HL-60 (cell line): Measurements from ENCODE around the gene MAD1L1.
"Not testable (repeated sequence)": the region's sequence is repeated elsewhere in the genome, so short reads cannot be mapped to it uniquely, and the experiment has no call there.

Experiments used
- DNase-seq, 2 experiments: peaks; one replicate each; pipeline ENCODE4 v3.0.0-alpha.2; 2010 to 2020; ENCODE audit warnings: low read depth in 1 of 2, low spot score in 1 of 2
- H3K27ac ChIP-seq: fragments of 250-450 bp; sonication (Bioruptor Pico); replicated peaks from 2 replicates; pipeline ENCODE4 v1.5.1; 2020; ENCODE audit warnings: mild to moderate bottlenecking, moderate library complexity
- H3K27me3 ChIP-seq: fragments of 250-450 bp; sonication (Bioruptor Pico); 2 replicates; pipeline ENCODE4 v1.5.1; 2021; ENCODE audit warnings: mild to moderate bottlenecking, moderate library complexity; ENCODE audit not compliant: insufficient read depth, poor library complexity, severe bottlenecking
- H3K4me3 ChIP-seq: replicated peaks from 2 replicates; pipeline ENCODE4 v1.5.1; 2011; ENCODE audit warnings: mild to moderate bottlenecking, control low read depth, low read length; ENCODE audit not compliant: insufficient read depth
- CTCF ChIP-seq: IDR thresholded peaks from one replicate; pipeline ENCODE4 v1.5.1; 2011; ENCODE audit warnings: low read length, control low read depth, inconsistent platforms; ENCODE audit not compliant: insufficient read depth
- GABPA ChIP-seq: IDR thresholded peaks from 2 replicates; pipeline ENCODE4 v1.6.1; 2012; ENCODE audit warnings: low read depth
- POLR2AphosphoS5 ChIP-seq: IDR thresholded peaks from 2 replicates; pipeline ENCODE4 v1.6.1; 2012; ENCODE audit warnings: low read depth
- REST ChIP-seq: IDR thresholded peaks from 2 replicates; pipeline ENCODE4 v1.6.1; 2012; ENCODE audit warnings: low read depth; ENCODE audit not compliant: insufficient replicate concordance
- SPI1 ChIP-seq: IDR thresholded peaks from 2 replicates; pipeline ENCODE4 v1.6.1; 2012; ENCODE audit warnings: low read depth, mild to moderate bottlenecking, borderline replicate concordance

Gene MAD1L1

GRCh38 chr7:1931951-1932270 is 300.8 kb downstream of the MAD1L1 start:
- Histone ChIP-seq H3K27ac (no peak overlapping the region), H3K27me3 (no peaks in the 10 kb centered on the region), H3K4me3 (no peak overlapping the region)
- no peak for TF ChIP-seq CTCF
- TF ChIP-seq POLR2AphosphoS5, result no peak
- TF ChIP-seq GABPA, result no peak
- TF ChIP-seq SPI1, result no peak
- no peak for TF ChIP-seq REST
- DNase-seq, result no peak

- H3K27ac ChIP-seq, result no peak overlapping the region
- H3K27me3 ChIP-seq, result no peaks in the 10 kb centered on the region
- DNase-seq, result no peak
- no peak for TF ChIP-seq SPI1
- TF ChIP-seq REST, result no peak
- TF ChIP-seq GABPA, result no peak
- TF ChIP-seq POLR2AphosphoS5, result no peak
- TF ChIP-seq CTCF, result no peak
- H3K4me3 ChIP-seq, result no peak overlapping the region
Observed at GRCh38 chr7:1931256-1931950, 301.3 kb downstream of the MAD1L1 start.

- Histone ChIP-seq H3K27me3 (no peaks in the 10 kb centered on the region), H3K27ac (no peak overlapping the region), H3K4me3 (no peak overlapping the region)
- DNase-seq, result no peak
- TF ChIP-seq GABPA, result no peak
- TF ChIP-seq CTCF, result no peak
- TF ChIP-seq POLR2AphosphoS5, result no peak
- TF ChIP-seq REST, result no peak
- no peak for TF ChIP-seq SPI1
Observed at GRCh38 chr7:1930381-1931065, 302.2 kb downstream of the MAD1L1 start.

- DNase-seq, H3K4me3 ChIP-seq, H3K27ac ChIP-seq, H3K27me3 ChIP-seq: not testable (repeated sequence)
Observed at GRCh38 chr7:1929349-1929925, 303.3 kb downstream of the MAD1L1 start.
